ENCODE results near the gene SH3RF3.

- TF ChIP-seq YY1 (IDR thresholded peaks at IDR 0.05; ENCODE audit: insufficient read depth, insufficient read length) (no peak), ZNF274 (IDR thresholded peaks at IDR 0.05; ENCODE audit: low read depth, low read length) (no peak), SUZ12 (IDR thresholded peaks at IDR 0.05; ENCODE audit: extremely low read depth, insufficient read depth, insufficient read length) (no peak)
Observed at GRCh38 chr2:109402980-109403840, 274.2 kb downstream of the SH3RF3 start.

Measured in NT2/D1 (cell line).